Parathyroid adenoma (tissue), 2 donors: Measurements from ENCODE around the gene VCX3B.

Experiments
- H2AFZ ChIP-seq: fragments of 300-600 bp; sonication (generic); one replicate; pipeline ENCODE4 v1.7.0; 2017; ENCODE audit warnings: antibody characterized with exemption, mild to moderate bottlenecking
- H3K27ac ChIP-seq: fragments of 300-600 bp; sonication (generic); one replicate; pipeline ENCODE4 v1.7.0; 2017
- H3K27me3 ChIP-seq: fragments of 300-600 bp; sonication (generic); one replicate; pipeline ENCODE4 v1.7.0; 2017; ENCODE audit warnings: low read length; ENCODE audit not compliant: control insufficient read depth, insufficient read depth
- H3K36me3 ChIP-seq: fragments of 300-600 bp; sonication (generic); one replicate; pipeline ENCODE4 v1.7.0; 2017; ENCODE audit warnings: low read length; ENCODE audit not compliant: control insufficient read depth, insufficient read depth
- H3K4me1 ChIP-seq: fragments of 300-600 bp; sonication (generic); one replicate; pipeline ENCODE4 v1.7.0; 2017; ENCODE audit warnings: control low read depth
- H3K4me2 ChIP-seq: fragments of 300-600 bp; sonication (generic); one replicate; pipeline ENCODE4 v1.7.0; 2017; ENCODE audit warnings: low read length
- H3K4me3 ChIP-seq: fragments of 300-600 bp; sonication (generic); one replicate; pipeline ENCODE4 v1.7.0; 2017; ENCODE audit warnings: low read depth, low read length
- H3K79me2 ChIP-seq: fragments of 300-600 bp; sonication (generic); one replicate; pipeline ENCODE4 v1.7.0; 2017; ENCODE audit warnings: control low read depth
- H3K9ac ChIP-seq: fragments of 300-600 bp; sonication (generic); one replicate; pipeline ENCODE4 v1.7.0; 2017; ENCODE audit warnings: mild to moderate bottlenecking
- H3K9me3 ChIP-seq: fragments of 300-600 bp; sonication (generic); one replicate; pipeline ENCODE4 v1.7.0; 2017; ENCODE audit warnings: low read length; ENCODE audit not compliant: control insufficient read depth
- TF ChIP-seq, protein P1 (sequence below): fragments of 300-600 bp; sonication (generic); IDR thresholded peaks from one replicate; pipeline ENCODE4 v1.7.0; 2017; ENCODE audit warnings: antibody characterized with exemption, mild to moderate bottlenecking
- donor health status: primary hyperparathyroidism.

The VCX3B gene

DNA sequence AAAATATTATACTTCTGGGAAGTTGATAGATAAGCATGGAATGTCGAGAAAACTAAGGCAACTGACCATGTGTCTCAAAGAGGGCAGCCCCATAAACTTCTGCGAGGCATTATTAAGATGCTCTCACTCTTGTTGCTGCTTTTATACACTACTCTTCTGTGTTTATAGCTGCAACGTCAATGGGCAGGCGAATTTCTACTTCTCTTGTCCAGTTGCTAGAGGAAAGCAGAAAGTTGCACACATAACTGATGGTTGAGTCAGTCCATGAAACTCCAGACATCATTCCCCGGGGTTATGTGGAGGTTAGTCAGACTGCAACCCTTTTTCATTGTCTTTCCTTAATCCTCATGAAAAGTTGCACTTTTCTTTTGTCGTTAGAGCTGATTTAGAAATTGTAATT lies 39.8 kb downstream of the VCX3B start:
- Histone ChIP-seq H2AFZ (no peak overlapping the region), H3K36me3 (no peaks in the 10 kb centered on the region), H3K79me2 (no peaks in the 10 kb centered on the region), H3K4me2 (no peak overlapping the region), H3K4me1 (no peaks in the 10 kb centered on the region), H3K9me3 (no peaks in the 10 kb centered on the region), H3K9ac (no peak overlapping the region), H3K4me3 (no peak overlapping the region), H3K27me3 (no peaks in the 10 kb centered on the region), H3K27ac (no peak overlapping the region)
- TF ChIP-seq, protein P1, sequence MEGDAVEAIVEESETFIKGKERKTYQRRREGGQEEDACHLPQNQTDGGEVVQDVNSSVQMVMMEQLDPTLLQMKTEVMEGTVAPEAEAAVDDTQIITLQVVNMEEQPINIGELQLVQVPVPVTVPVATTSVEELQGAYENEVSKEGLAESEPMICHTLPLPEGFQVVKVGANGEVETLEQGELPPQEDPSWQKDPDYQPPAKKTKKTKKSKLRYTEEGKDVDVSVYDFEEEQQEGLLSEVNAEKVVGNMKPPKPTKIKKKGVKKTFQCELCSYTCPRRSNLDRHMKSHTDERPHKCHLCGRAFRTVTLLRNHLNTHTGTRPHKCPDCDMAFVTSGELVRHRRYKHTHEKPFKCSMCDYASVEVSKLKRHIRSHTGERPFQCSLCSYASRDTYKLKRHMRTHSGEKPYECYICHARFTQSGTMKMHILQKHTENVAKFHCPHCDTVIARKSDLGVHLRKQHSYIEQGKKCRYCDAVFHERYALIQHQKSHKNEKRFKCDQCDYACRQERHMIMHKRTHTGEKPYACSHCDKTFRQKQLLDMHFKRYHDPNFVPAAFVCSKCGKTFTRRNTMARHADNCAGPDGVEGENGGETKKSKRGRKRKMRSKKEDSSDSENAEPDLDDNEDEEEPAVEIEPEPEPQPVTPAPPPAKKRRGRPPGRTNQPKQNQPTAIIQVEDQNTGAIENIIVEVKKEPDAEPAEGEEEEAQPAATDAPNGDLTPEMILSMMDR: no peak
